VCaP (cell line): Measurements from ENCODE around the gene KIAA0753.
A peak's percentile ranks its signal among the peaks of the same experiment; 100 is the strongest.
"Not testable (repeated sequence)": the region's sequence is repeated elsewhere in the genome, so short reads cannot be mapped to it uniquely, and the experiment has no call there.

Experiments
- H3K27ac ChIP-seq: fragments of 450-650 bp; 2 replicates; pipeline ENCODE4 v1.5.1; 2017
- CTCF ChIP-seq: fragments of 450-650 bp; conservative IDR thresholded peaks from 2 replicates; pipeline ENCODE4 v1.5.1; 2017; ENCODE audit warnings: mild to moderate bottlenecking, moderate library complexity

The KIAA0753 gene

GRCh38 chr17:6603744-6604325, 36.7 kb downstream of the KIAA0753 start:
- H3K27ac ChIP-seq: peak overlapping the region; percentile 27
- TF ChIP-seq CTCF: peak; percentile 26

- no peak for TF ChIP-seq CTCF
- H3K27ac ChIP-seq: no peak overlapping the region
Observed at GRCh38 chr17:6602141-6602540, 38.4 kb downstream of the KIAA0753 start.

- peak overlapping the region; percentile 77 for H3K27ac ChIP-seq
- no peak for TF ChIP-seq CTCF
Observed at GRCh38 chr17:6599364-6599763, 41.1 kb downstream of the KIAA0753 start.

GRCh38 chr17:6597727-6598126, 42.8 kb downstream of the KIAA0753 start:
- no peak for TF ChIP-seq CTCF

GRCh38 chr17:6596941-6597340, 43.6 kb downstream of the KIAA0753 start:
- H3K27ac ChIP-seq: peak overlapping the region; percentile 77
- TF ChIP-seq CTCF: no peak

More at GRCh38 chr17:6597727-6598126, 42.8 kb downstream of the KIAA0753 start:
- peak overlapping the region; percentile 77 for H3K27ac ChIP-seq

GRCh38 chr17:6596511-6596910, 44.0 kb downstream of the KIAA0753 start:
- TF ChIP-seq CTCF: no peak
- H3K27ac ChIP-seq: peak overlapping the region; percentile 77

- no peak overlapping the region for H3K27ac ChIP-seq
- no peak for TF ChIP-seq CTCF
Observed at GRCh38 chr17:6596081-6596480, 44.4 kb downstream of the KIAA0753 start.

GRCh38 chr17:6593371-6593770, 47.1 kb downstream of the KIAA0753 start:
- not testable (repeated sequence) for H3K27ac ChIP-seq
